B cell (primary cell): ENCODE measurements around the gene MEGF11. TPM values are rescaled to one million over a fixed set of nuclear protein-coding genes. Genes with fewer than 3 reads are reported as not detected.

Source experiments
- ATAC-seq: fragments of 200-7000 bp; cut with Tn5 transposase; one replicate; pipeline ENCODE4 v1.10.0; 2021; ENCODE audit warnings: low read depth, mild to moderate bottlenecking, moderate number of reproducible peaks, moderate library complexity
- CTCF ChIA-PET: fragments of 350-600 bp; sonication (Branson Sonifier 250); formaldehyde crosslinking; loops from one replicate; lab custom pipeline; 2021; ENCODE audit warnings: antibody characterized with exemption, inconsistent platforms; lab: Charles Lee
- POLR2A ChIA-PET: fragments of 350-600 bp; sonication (Branson Sonifier 250); formaldehyde crosslinking; loops from one replicate; lab custom pipeline; 2021; ENCODE audit warnings: antibody characterized with exemption; lab: Charles Lee
- DNase-seq: peaks from one replicate; pipeline ENCODE4 v3.0.0; 2013
- H2AFZ ChIP-seq: 2 replicates; pipeline ENCODE4 v1.6.1; 2012; ENCODE audit warnings: mild to moderate bottlenecking, low read depth, low read length; ENCODE audit not compliant: insufficient read depth, poor library complexity, severe bottlenecking
- H3K27ac ChIP-seq, 2 donors: 1 replicate in 1 of 2; 2 replicates in 1 of 2; pipeline ENCODE4 v1.5.1; 2012 to 2013; ENCODE audit warnings: low read length in 2 of 2, mild to moderate bottlenecking in 2 of 2, moderate library complexity in 1 of 2
- H3K27me3 ChIP-seq, 4 experiments: fragments of 200-600 bp in 1 of 4; sonication (generic) in 1 of 4; replicated peaks in 1 of 4; 1 replicate in 2 of 4; 2 replicates in 2 of 4; pipeline versions ENCODE4 v1.6.1 to v1.7.0; 2013 to 2016; ENCODE audit warnings: low read length in 3 of 4, mild to moderate bottlenecking in 2 of 4, mixed read lengths in 1 of 4, moderate library complexity in 1 of 4; ENCODE audit not compliant: insufficient read depth in 4 of 4, control insufficient read depth in 3 of 4; ENCODE audit errors: control extremely low read depth in 1 of 4
- H3K36me3 ChIP-seq, 2 experiments: replicated peaks in 1 of 2; 1 replicate in 1 of 2; 2 replicates in 1 of 2; pipeline versions ENCODE4 v1.6.1 to v1.7.1; 2013; ENCODE audit warnings: low read length in 1 of 2; ENCODE audit not compliant: insufficient read depth in 2 of 2, control insufficient read depth in 1 of 2; ENCODE audit errors: control extremely low read depth in 1 of 2, extremely low read depth in 1 of 2
- H3K4me1 ChIP-seq, 2 donors: fragments of 200-600 bp in 1 of 2; sonication (generic) in 1 of 2; 1 replicate in 1 of 2; 2 replicates in 1 of 2; pipeline versions ENCODE4 v1.5.1 to v1.6.1; 2013 to 2017; ENCODE audit warnings: low read length in 2 of 2; ENCODE audit not compliant: control insufficient read depth in 2 of 2, insufficient read depth in 2 of 2
- H3K4me2 ChIP-seq: replicated peaks from 2 replicates; pipeline ENCODE3; 2012; ENCODE audit warnings: mild to moderate bottlenecking, low read depth, low read length; ENCODE audit not compliant: poor library complexity, severe bottlenecking
- H3K4me3 ChIP-seq, 5 experiments: fragments of 200-600 bp in 1 of 5; sonication (generic) in 1 of 5; 1 replicate in 3 of 5; 2 replicates in 2 of 5; pipeline versions ENCODE4 v1.5.1 to v1.7.0; 2011 to 2016; ENCODE audit warnings: low read length in 4 of 5, mild to moderate bottlenecking in 4 of 5, low read depth in 2 of 5, control low read depth in 1 of 5, moderate library complexity in 1 of 5; ENCODE audit not compliant: insufficient read depth in 1 of 5; ENCODE audit errors: control extremely low read depth in 1 of 5, extremely low read depth in 1 of 5
- H3K79me2 ChIP-seq: fragments of 200-600 bp; sonication (generic); one replicate; pipeline ENCODE4 v1.6.0; 2016; ENCODE audit warnings: low read length; ENCODE audit not compliant: control insufficient read depth, insufficient read depth
- H3K9ac ChIP-seq: fragments of 200-600 bp; sonication (generic); 2 replicates; pipeline ENCODE4 v1.6.1; 2017; ENCODE audit warnings: mild to moderate bottlenecking, low read length, moderate library complexity
- H3K9me3 ChIP-seq, 3 donors: one replicate each; pipeline versions ENCODE4 v1.6.1 to v1.7.1; 2013; ENCODE audit warnings: low read length in 2 of 3; ENCODE audit not compliant: control insufficient read depth in 2 of 3, insufficient read depth in 1 of 3; ENCODE audit errors: control extremely low read depth in 1 of 3
- H4K20me1 ChIP-seq: 2 replicates; pipeline ENCODE4 v1.6.0; 2012; ENCODE audit warnings: mild to moderate bottlenecking, low read length; ENCODE audit not compliant: insufficient read depth, control insufficient read depth, poor library complexity, severe bottlenecking
- H3K27ac Mint-ChIP-seq: one replicate; pipeline ENCODE4 v1.8.0; 2021; ENCODE audit warnings: mixed read lengths
- H3K27me3 Mint-ChIP-seq: one replicate; pipeline ENCODE4 v1.8.0; 2021; ENCODE audit warnings: mixed read lengths
- H3K4me1 Mint-ChIP-seq: one replicate; pipeline ENCODE4 v1.8.0; 2021; ENCODE audit warnings: mixed read lengths
- H3K4me3 Mint-ChIP-seq: one replicate; pipeline ENCODE4 v1.8.0; 2021; ENCODE audit warnings: mixed read lengths
- H3K9me3 Mint-ChIP-seq: one replicate; pipeline ENCODE4 v1.8.0; 2022; ENCODE audit warnings: mixed read lengths; ENCODE audit not compliant: insufficient read depth
- EZH2 ChIP-seq: IDR thresholded peaks from 2 replicates; pipeline ENCODE4 v1.6.1; 2012; ENCODE audit warnings: borderline replicate concordance, low read depth, mild to moderate bottlenecking, moderate library complexity, low read length; ENCODE audit not compliant: insufficient read depth, poor library complexity, severe bottlenecking
- WGBS: methylation state at CpG from one replicate; pipeline ENCODE4 v1.1.5; 2013; ENCODE audit warnings: missing lambda C conversion rate; ENCODE audit not compliant: insufficient coverage; 5-methylcytosine and 5-hydroxymethylcytosine counted together
- intact Hi-C: fragments of 100-400 bp; cut with micrococcal nuclease; formaldehyde crosslinking; loops from one replicate; pipeline ENCODE4 v1.10.0; 2022
- polyA plus RNA-seq: library from polyadenylated mRNA; depleted of rRNA; stranded (reverse); fragments of >200 nt; gene quantifications from 2 replicates; pipeline ENCODE4 v1.2.3, GENCODE V29; 2012
- total RNA-seq, 2 donors: library from RNA; stranded (reverse); fragments of 120-200 nt in 1 of 2; gene quantifications; 1 replicate in 1 of 2; 2 replicates in 1 of 2; pipeline versions ENCODE4 v1.2.3 to v1.2.4, GENCODE V29; 2013 to 2022
- TF ChIP-seq, protein P1 (sequence below): fragments of 200-600 bp; IDR thresholded peaks from one replicate; pipeline ENCODE4 v1.8.0; 2022; ENCODE audit warnings: antibody characterized with exemption, mild to moderate bottlenecking

MEGF11 gene
- total and polyA plus RNA-seq, 2 donors (not counting 1 experiment from before 2014, with no cell fraction given): 0.04 to 0.34 TPM

DNA sequence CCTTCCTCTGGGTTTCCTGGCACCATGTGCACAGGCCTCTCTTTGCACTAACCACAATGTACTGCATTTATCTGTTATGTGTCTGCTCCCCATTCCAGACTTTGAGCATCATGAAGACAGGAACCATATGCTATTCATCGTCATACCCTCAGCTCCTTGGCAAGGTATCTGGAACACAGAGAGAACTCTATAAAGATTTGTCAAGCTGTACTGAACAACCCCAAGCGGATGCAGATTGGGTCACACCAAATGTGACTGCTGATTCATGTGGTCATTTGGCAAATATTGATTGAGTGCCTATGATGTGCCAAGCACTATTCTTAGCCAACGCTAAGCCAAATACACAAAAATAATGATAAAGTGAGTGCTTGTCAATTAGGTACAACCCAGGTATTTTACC is 7.5 kb upstream of the MEGF11 start:
- no peak overlapping the region for H3K4me3 ChIP-seq
- Mint-ChIP-seq H3K9me3 (no peaks in the 10 kb centered on the region), H3K27me3 (peaks cover 31% of the 10 kb centered on the region), H3K4me3 (no peak overlapping the region), H3K4me1 (no peaks in the 10 kb centered on the region), H3K27ac (no peak overlapping the region)
- no peak for TF ChIP-seq EZH2
- TF ChIP-seq, protein P1, sequence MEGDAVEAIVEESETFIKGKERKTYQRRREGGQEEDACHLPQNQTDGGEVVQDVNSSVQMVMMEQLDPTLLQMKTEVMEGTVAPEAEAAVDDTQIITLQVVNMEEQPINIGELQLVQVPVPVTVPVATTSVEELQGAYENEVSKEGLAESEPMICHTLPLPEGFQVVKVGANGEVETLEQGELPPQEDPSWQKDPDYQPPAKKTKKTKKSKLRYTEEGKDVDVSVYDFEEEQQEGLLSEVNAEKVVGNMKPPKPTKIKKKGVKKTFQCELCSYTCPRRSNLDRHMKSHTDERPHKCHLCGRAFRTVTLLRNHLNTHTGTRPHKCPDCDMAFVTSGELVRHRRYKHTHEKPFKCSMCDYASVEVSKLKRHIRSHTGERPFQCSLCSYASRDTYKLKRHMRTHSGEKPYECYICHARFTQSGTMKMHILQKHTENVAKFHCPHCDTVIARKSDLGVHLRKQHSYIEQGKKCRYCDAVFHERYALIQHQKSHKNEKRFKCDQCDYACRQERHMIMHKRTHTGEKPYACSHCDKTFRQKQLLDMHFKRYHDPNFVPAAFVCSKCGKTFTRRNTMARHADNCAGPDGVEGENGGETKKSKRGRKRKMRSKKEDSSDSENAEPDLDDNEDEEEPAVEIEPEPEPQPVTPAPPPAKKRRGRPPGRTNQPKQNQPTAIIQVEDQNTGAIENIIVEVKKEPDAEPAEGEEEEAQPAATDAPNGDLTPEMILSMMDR: no peak
- H3K27ac ChIP-seq: no peak overlapping the region
- no peak overlapping the region for H2AFZ ChIP-seq
- no peak overlapping the region for H3K4me2 ChIP-seq
- ChIA-PET CTCF (interaction anchor here (1.5 kb wide), 1 partner anchor 10 kb away, joined by 5 read pairs; no protein-coding TSS in a partner anchor), POLR2A (no interaction called here)
- no peaks in the 10 kb centered on the region for H4K20me1 ChIP-seq
- H3K27me3 ChIP-seq: peaks cover 0 to 21% (median 6%) of the 10 kb centered on the region in 4 experiments
- DNase-seq (no peak), ATAC-seq (no peak)
- H3K79me2 ChIP-seq: no peaks in the 10 kb centered on the region
- H3K9me3 ChIP-seq: peaks cover 0 to 9% (median 3%) of the 10 kb centered on the region in 3 donors
- intact Hi-C loops: no loop called here
- no peaks in the 10 kb centered on the region for H3K36me3 ChIP-seq
- H3K9ac ChIP-seq: no peak overlapping the region
- whole genome bisulfite sequencing: no CpG with 5 or more reads among the region's 3 CpGs
- H3K4me1 ChIP-seq: no peaks in the 10 kb centered on the region

GRCh38 chr15:66256692-66257091 is 3.1 kb upstream of the MEGF11 start:
- no peak for TF ChIP-seq EZH2
- TF ChIP-seq, protein P1: no peak
- WGBS: no CpG with 5 or more reads among the region's 3 CpGs
- no peaks in the 10 kb centered on the region for H3K79me2 ChIP-seq
- POLR2A ChIA-PET: no interaction called here
- CTCF ChIA-PET: no interaction called here
- Mint-ChIP-seq H3K27ac (no peak overlapping the region), H3K9me3 (no peaks in the 10 kb centered on the region), H3K27me3 (peaks cover 41% of the 10 kb centered on the region), H3K4me3 (no peak overlapping the region), H3K4me1 (peaks cover 22% of the 10 kb centered on the region)
- no peaks in the 10 kb centered on the region for H4K20me1 ChIP-seq
- ATAC-seq (no peak), DNase-seq (no peak)
- H3K27me3 ChIP-seq: peaks cover 0 to 60% (median 30%) of the 10 kb centered on the region in 4 experiments
- intact Hi-C loops: no loop called here
- H2AFZ ChIP-seq: no peak overlapping the region
- H3K9ac ChIP-seq: no peak overlapping the region
- no peak overlapping the region for H3K4me3 ChIP-seq
- peaks cover 28 to 29% of the 10 kb centered on the region in 2 donors for H3K4me1 ChIP-seq
- H3K27ac ChIP-seq: no peak overlapping the region
- H3K36me3 ChIP-seq: no peaks in the 10 kb centered on the region
- no peak overlapping the region for H3K4me2 ChIP-seq
- peaks cover 0 to 10% (median 0%) of the 10 kb centered on the region in 3 donors for H3K9me3 ChIP-seq
